SK-N-SH treated with all-trans-retinoic acid at 6 μM for 48 hours (cell line): Measurements from ENCODE around the gene MIPEP.

ENCODE experiments used
- ISL1 ChIP-seq: fragments of 250-450 bp; sonication (Bioruptor Pico); IDR thresholded peaks from 2 replicates; pipeline ENCODE4 v2.1.2; 2022; ENCODE audit warnings: mild to moderate bottlenecking, moderate library complexity
- SNAI2 ChIP-seq: fragments of 250-450 bp; sonication (Bioruptor Pico); IDR thresholded peaks from 2 replicates; pipeline ENCODE4 v1.5.0; 2020; ENCODE audit warnings: mild to moderate bottlenecking, moderate library complexity
- TCF4 ChIP-seq: fragments of 250-450 bp; sonication (Bioruptor Pico); IDR thresholded peaks from 2 replicates; pipeline ENCODE4 v1.8.0; 2021; ENCODE audit warnings: mild to moderate bottlenecking, moderate library complexity, borderline replicate concordance
- TF ChIP-seq, protein P1 (sequence below): fragments of 250-450 bp; sonication (Bioruptor Pico); IDR thresholded peaks from 2 replicates; pipeline ENCODE4 v1.8.0; 2020; ENCODE audit warnings: mild to moderate bottlenecking, moderate library complexity, borderline replicate concordance

DNA sequence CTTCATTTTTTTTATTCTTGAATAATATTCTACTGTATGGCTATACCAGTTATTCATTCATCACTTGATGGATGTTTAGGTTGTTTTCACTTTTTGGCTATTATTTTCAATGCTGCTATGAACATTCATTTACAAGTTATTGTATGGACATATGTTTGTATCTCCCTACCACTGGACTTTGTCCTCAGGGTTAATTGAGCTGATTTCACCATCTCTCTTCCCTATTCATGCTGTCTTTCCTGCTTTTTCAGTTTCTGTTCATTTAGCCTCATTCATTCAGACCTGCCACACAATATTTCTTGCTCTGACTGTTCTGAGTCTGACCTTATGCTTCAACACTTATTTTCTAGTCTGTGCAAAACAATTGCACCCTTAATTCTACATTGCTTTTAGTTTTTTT, 20.4 kb upstream of the MIPEP start:
- TF ChIP-seq, protein P1, sequence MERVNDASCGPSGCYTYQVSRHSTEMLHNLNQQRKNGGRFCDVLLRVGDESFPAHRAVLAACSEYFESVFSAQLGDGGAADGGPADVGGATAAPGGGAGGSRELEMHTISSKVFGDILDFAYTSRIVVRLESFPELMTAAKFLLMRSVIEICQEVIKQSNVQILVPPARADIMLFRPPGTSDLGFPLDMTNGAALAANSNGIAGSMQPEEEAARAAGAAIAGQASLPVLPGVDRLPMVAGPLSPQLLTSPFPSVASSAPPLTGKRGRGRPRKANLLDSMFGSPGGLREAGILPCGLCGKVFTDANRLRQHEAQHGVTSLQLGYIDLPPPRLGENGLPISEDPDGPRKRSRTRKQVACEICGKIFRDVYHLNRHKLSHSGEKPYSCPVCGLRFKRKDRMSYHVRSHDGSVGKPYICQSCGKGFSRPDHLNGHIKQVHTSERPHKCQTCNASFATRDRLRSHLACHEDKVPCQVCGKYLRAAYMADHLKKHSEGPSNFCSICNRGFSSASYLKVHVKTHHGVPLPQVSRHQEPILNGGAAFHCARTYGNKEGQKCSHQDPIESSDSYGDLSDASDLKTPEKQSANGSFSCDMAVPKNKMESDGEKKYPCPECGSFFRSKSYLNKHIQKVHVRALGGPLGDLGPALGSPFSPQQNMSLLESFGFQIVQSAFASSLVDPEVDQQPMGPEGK, result no peak
- TF ChIP-seq SNAI2 (CRISPR knock-in tag) (no peak), ISL1 (CRISPR knock-in tag) (no peak), TCF4 (CRISPR knock-in tag) (no peak)
